Hematopoietic multipotent progenitor cell (in vitro differentiated cells): ENCODE measurements around the gene MAOA. TPM values are rescaled to one million over a fixed set of nuclear protein-coding genes. Genes with fewer than 3 reads are reported as not detected.
"Not testable (repeated sequence)": the region's sequence is repeated elsewhere in the genome, so short reads cannot be mapped to it uniquely, and the experiment has no call there.

Experiments
- DNase-seq, 3 donors: peaks; one replicate each; pipeline ENCODE4 v3.0.0-alpha.2; 2011 to 2015; ENCODE audit warnings: low read depth in 2 of 3, low spot score in 2 of 3
- total RNA-seq: library from RNA; depleted of rRNA; stranded (reverse); fragments of >200 nt; gene quantifications from one replicate; pipeline ENCODE4 v1.2.3, GENCODE V29; 2012

Gene MAOA
- total RNA-seq, 1 donor, result 0.54 TPM

DNA sequence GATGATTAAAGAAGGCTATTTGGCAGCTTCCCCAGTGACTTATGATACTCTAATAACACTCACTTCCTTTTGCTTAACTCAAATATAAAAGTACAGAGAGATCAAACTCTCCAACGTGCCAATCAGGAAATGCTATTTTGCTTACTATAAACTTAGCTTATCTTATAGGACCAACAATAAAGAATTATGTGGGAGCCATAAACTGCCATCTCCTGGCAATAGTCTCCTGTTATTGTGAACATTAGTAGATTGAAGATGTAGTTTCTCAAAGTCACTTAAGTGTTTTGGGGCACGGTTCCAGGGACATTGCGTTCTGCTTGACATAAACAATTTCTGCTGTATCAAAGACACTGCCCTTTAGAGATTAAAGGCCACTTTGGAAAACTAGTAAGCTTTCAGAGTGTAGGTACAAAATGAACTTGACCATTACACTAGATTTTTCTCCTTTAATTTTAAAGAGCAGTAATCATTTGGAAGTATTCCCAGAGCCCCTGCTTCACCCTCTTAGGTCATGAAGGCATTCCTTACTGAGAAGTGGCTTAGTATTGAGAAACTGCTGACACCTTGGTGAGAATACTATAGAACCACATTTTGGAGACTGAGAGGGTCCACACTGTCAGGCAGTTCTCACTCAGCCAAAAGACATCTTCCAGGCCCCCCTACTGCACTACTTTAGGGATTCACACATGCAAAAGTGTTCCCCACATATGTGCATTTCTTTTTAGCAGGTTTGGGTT, 51.9 kb downstream of the MAOA start:
- no peak for DNase-seq

DNA sequence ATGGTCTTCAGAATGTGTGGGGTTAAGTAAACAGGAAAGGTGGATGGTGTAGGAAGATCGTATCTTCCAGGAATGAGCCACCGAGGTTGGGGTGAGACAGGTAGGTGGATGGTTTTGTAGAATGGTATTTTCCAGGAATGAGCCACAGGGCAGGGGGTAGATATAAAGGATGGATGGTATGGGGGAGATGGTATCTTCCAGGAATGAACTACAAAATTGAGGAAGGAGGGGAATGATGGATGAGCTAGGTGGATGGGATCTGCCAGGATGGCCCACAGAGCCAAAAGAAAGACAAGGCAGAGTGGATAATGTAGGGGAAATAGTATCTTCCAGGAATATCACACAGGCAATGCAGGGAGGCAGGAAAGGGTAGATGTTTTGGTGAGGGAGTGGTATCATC, 60.0 kb downstream of the MAOA start:
- no peak for DNase-seq

DNA sequence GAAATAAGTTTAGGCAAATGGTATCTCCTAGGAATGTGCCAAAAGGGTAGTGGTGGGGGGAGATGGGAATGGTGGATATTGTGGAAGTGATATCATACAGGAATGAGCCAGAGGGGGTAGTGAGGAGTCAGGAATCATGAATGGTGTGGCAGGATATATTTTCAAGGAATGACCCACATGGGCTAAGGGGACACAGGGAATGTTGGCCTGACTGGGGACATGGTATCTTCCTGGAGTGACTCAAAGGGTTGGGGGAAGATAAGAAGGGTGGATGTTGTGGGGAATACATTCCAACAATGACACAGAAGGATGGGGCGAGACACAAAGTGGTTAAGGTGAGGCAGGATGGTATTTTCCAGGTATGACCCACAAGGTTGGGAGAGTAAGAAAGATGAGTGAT, 60.6 kb downstream of the MAOA start:
- DNase-seq, result no peak

DNA sequence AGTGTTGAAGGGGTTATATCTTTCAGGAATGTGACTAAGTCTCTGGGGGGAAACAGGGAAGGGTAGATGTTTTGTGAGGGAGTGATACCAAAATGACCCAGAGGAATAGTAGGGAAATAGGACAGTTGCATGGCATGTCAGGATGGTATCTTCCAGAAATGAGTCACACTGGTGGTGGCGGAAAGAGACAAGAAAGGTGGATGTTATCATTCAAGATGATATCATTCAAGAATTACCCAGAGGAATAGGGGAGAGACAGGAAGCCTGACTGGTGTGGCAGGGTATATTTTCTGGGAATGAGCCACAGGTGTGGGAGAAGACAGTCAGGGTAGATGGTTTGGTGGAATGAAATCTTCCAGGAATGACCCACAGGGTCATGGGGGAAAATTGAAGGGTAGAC, 61.1 kb downstream of the MAOA start:
- no peak for DNase-seq

DNA sequence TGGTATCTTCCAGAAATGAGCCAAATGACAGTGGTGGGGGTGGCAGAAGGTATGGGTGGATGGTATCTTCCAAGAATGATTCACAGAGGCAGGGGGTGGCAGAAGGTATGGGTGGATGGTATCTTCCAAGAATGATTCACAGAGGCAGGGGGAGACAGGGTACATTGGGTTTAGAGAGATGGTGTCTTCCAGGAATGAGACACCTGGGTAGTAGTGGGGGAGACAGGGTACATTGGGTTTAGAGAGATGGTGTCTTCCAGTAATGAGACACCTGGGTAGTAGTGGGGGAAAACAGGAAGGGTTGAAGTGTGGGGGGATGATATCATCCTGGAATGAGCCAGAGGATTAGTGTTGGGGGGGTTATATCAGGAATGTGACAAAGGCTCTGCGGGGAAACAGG, 62.0 kb downstream of the MAOA start:
- no peak for DNase-seq

DNA sequence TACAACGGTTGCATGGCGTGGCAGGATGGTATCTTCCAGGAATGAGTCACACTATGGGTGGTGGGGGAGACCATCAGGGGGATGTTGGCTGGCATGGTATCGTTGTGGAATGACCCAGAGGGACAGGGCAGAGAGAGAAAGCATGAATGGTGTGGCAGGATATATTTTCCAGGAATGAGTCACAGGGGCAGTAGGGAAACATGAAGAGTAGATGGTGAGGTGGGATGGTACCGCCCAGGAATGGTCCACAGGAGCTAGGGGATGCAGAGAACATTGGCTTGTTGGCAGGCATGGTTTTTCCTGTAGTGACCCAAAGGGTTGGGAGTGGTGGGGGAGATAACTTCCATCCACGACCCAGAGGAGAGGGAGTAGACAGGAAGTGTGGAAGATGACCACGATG, 62.4 kb downstream of the MAOA start:
- DNase-seq, result no peak

DNA sequence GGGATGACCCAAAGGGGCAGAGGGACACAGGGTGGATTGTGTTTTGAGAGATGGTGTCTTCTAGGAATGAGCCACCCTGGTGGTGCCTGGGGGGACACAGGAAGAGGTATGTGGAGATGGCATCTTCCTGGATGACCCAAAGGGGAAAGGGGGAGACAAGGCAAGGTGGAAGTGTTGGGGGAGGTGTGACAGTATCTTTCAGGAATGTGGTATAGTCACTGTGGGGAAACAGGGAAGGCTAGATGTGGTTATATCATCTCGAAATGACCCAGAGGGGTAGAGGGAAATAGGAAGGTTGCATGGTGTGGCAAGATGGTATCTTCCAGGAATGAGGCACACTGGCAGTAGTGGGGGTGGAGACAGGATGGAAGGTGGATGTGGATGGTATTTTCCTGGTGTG, 62.9 kb downstream of the MAOA start:
- DNase-seq, result no peak

DNA sequence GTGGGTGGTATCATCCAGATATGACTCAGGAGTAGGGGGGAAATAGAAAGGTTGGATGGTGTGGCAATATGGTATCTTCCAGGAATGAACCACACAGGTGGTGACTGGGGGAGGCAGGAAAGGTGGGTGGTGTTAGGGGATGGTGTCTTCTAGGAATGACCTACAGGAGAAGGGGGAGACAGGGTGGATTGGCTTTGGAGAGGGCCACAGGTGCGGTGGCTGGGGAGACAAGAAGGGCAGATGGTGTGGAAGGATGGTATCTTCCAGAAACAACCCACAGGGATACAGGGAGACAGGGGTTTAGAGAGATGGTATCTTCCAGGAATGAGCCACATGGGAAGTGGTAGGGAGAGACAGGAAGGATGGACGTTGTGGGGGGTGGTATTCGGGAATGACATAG, 64.0 kb downstream of the MAOA start:
- no peak for DNase-seq

DNA sequence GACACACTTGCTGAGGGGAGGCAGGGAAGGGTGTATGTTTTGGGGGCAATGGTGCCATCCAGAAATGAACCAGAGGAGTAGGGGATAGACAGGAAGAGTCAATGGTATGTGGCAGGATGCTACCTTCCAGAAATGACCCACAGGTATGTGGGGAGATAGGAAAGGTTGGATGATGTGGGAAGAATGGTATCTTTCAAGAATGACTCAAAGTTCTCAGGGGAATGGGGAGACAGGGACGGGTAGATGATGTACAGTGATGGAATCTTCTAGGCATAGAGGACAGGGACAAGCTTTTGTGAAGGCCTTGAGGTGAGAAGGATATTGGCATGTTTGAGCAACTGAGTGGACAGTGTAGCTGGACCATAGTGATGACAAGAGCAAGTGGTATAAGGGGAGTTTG, 64.9 kb downstream of the MAOA start:
- DNase-seq, result no peak

DNA sequence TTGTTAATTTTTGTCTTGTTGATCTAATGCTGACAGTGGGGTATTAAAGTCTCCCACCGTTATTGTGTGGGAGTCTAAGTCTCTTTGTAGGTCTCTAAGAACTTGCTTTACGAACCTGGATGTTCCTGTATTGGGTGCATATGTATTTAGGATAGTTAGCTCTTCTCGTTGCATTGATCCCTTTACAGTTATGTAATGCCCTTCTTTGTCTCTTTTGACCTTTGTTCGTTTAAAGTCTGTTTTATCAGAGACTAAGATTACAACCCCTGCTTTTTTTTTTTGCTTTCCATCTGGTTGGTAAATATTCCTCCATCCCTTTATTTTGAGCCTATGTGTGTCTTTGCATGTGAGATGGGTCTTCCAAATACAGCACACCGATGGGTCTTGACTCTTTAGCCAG, 69.1 kb downstream of the MAOA start:
- DNase-seq, result not testable (repeated sequence)

DNA sequence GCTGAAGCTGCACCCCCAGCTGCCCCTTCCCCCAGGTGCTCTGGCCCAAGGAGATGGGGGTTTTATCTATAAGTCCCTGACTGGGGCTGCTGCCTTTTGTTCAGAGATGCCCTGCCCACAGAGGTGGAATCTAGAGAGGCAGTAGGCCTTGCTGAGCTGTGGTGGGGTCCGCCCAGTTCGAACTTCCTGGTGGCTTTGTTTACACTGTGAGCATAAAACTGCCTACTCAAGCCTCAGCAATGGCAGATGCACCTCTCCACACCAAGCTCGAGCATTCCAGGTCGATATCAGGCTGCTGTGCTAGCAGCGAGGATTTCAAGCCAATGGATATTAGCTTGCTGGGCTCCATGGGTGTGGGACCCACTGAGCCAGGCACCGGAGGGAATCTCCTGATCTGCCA, 71.2 kb downstream of the MAOA start:
- DNase-seq, result not testable (repeated sequence)

DNA sequence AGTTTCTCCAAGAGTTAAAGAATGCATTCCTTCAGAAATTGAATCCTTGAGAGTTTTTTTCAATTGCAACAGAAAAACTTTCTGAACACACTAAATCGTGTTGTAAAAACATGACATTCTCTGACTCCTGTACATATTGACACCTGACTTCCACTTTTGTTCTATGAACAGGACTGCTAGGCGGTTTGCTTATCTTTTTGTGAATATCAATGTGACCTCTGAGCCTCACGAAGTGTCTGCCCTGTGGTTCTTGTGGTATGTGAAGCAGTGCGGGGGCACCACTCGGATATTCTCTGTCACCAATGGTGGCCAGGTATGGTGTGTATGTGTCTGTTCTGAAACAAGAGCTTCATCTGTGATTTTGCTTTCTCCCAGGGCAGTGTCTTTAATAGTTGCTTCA, 71.9 kb downstream of the MAOA start:
- no peak for DNase-seq

DNA sequence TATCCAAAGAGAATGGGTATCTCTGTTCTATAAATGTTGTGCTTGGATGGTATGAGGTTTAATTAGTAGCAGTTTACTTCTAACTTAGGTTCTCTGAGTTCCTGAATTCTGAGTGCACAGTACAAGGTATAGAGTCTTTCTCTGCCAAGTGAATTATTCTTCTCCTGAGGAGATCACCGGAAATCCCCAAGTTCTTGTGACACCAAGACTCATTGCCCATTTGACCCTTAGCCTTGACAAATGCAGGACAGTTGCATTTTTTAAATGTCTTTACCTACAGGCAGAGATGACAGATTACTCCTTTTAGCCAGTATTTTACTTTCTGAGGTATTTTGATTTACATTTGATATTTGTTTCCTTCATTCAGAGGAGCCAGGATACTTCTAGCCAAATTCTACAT, 72.9 kb downstream of the MAOA start:
- DNase-seq, result no peak

DNA sequence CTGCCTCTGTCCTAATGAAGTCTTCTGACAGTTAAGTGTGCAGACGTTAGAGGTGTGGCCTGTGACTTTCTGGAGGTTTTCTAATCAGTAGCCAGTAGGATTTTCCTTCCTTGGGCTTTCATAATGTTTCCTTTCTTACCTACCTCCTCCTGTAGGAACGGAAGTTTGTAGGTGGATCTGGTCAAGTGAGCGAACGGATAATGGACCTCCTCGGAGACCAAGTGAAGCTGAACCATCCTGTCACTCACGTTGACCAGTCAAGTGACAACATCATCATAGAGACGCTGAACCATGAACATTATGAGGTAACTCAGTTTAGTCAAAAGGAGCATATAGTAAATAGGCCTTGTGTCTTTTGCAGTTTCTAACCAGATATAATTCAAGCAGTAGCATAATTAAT, 75.0 kb downstream of the MAOA start:
- no peak for DNase-seq

DNA sequence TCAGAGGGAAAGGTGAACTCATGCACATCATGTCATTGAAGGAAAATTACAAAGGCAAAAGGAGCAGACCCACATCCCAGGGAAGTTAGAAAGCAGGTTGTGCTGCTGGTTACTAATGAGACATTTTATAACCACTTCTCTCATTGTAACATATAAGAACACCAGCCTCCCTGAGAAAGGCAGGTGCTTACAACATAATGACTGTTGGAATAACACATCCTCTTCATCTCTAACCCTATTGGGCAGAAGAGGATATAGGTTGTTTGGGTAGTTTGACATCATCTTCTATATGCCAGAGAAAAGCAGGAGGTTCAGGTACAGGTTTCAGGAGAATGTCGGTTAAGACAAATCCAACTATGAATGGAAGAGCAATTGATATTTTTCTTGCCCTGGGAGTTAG, 77.6 kb downstream of the MAOA start:
- DNase-seq, result no peak

DNA sequence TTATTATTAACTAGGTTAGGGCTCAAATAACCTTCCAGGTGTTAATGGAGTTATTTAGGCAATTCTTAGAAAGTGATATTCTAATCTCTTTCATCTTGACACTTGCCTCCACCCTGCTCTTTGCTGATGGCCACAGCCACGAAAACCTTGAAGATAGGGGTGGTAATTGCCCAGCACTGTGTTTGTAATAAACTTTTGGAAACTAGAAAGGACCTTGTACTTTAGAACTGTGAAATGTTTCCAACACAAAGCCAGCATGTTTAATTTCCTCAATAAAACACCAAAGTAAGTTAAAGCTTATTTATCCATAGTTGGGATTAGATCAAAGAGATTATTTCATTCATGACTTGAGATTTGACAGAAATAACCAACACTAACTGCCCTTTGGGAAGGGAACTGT, 78.3 kb downstream of the MAOA start:
- DNase-seq, result no peak

DNA sequence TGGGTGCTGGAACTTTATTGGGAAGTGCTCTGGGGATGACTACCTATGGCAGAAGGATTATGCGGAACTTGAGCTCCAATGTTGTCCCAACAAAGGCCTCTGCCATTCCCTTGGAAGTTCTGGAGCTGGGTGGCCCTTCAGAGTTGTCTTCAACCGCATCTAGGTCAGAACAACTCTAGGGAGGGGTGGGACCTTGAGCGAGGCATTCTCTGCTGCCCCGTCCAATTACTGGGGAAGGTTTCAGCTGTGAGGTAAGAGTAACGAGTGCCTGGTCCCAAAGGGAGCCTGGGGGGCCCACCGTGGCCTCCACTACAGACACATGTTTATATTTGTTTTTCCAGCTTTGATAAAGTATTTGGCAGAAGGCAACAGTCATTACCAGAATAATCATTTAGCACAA, 79.4 kb downstream of the MAOA start:
- no peak for DNase-seq

DNA sequence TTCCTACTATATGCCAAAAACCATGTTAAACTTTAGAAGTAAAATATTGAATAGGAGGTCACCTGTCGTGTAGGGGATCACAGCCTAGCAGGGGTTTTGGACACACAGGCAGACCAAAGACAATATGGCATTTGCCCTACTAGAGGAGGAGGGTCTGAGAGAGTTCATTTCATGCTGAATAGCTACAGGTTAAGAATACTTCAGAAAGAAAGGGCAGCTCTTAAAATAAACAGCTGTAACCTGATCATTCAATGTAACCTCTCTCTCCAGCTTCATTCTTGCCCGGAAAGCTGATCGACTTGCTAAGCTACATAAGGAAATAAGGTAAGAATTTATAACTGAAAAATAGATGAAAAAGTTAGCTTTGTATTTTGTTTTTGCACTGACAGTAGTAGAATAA, 79.9 kb downstream of the MAOA start:
- no peak for DNase-seq

DNA sequence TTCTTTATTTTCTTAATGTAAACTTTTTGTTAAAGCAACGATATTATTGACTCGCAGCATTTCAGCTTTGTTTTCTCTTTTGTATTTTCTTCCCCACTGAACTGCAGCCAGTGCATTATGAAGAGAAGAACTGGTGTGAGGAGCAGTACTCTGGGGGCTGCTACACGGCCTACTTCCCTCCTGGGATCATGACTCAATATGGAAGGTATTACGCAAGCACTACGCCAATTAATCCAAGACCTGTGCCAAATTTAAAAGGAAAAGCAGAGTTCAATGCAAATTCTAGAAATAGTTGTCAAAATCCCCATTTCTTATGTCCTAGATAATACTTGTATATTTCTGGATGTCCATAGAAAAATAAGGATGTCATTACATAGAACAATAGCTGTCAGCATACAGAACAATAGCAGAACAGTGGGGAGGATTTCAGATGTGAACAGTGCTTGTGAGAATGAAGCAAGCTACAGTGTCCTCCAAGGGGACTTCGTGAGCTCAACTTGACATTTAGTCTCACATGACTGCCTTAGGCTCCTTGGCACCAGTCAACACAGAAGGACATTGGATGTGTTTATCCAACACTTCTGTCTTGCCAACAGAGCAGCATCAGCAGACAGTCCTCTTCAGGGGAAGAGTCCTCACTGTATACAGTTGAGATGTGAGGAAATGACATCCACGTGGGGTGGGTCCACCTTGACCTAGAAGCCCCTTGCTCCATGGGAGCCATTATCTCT, 85.9 kb downstream of the MAOA start:
- no peak for DNase-seq

DNA sequence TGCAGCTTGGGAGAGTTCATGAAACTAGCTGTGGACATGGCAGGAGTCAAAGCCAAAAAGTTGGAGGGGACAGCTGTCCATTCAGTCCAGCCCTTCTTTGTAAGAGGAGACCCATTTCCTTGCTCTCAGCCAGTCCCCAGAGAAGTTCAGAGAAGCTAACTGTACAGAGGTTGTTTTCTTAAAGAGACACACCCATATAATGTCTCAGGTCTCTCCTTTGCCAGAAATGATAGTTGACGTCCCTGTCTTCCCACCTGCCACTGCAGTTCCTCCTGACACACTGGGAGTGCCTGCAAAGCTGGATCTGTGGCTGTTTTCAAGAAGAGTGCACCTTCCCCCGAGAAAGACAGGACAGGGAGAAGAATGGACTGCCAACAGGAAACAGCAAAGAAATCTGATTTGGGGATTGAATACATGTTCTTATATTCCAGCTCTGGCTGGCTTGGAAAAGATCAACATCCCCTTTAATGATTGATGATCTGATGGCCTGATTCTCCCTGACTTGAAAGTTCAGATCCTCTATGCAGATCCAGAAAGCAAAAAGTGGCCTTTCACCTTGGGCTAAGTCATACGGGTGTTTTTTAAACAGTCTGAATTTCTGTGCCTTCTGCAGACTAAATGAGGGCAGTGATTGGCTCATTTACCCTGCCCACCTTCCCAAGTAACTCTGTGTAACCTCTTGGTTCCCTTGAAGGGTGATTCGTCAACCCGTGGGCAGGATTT, 87.2 kb downstream of the MAOA start:
- no peak for DNase-seq

DNA sequence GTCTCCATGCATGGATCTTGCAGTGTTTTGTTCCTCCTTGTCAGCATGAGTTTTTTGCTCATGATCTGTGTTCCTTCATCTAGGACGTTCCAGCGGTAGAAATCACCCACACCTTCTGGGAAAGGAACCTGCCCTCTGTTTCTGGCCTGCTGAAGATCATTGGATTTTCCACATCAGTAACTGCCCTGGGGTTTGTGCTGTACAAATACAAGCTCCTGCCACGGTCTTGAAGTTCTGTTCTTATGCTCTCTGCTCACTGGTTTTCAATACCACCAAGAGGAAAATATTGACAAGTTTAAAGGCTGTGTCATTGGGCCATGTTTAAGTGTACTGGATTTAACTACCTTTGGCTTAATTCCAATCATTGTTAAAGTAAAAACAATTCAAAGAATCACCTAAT, 88.2 kb downstream of the MAOA start:
- DNase-seq, result no peak
